H9 (cell line): ENCODE measurements around the gene OR2A5. TPM values are rescaled to one million over a fixed set of nuclear protein-coding genes. Genes with fewer than 3 reads are reported as not detected.

ENCODE experiments used
- DNase-seq: peaks from one replicate; pipeline ENCODE4 v3.0.0-alpha.2; 2017
- H2AFZ ChIP-seq: one replicate; pipeline ENCODE4 v1.6.1; 2013; ENCODE audit warnings: mild to moderate bottlenecking, low read length, control low read depth, moderate library complexity
- H2AK5ac ChIP-seq: 2 replicates; pipeline ENCODE4 v1.6.1; 2013; ENCODE audit warnings: low read length, control low read depth, mixed read lengths; ENCODE audit not compliant: insufficient read length
- H2BK120ac ChIP-seq: one replicate; pipeline ENCODE4 v1.6.1; 2013; ENCODE audit warnings: low read depth, mild to moderate bottlenecking, low read length, control low read depth, inconsistent platforms; ENCODE audit not compliant: poor library complexity, severe bottlenecking
- H2BK12ac ChIP-seq: 2 replicates; pipeline ENCODE4 v1.6.1; 2013; ENCODE audit warnings: low read length, control low read depth, mixed read lengths, low read depth; ENCODE audit not compliant: insufficient read length
- H2BK15ac ChIP-seq: 2 replicates; pipeline ENCODE4 v1.6.1; 2013; ENCODE audit warnings: low read depth, low read length, control low read depth
- H2BK20ac ChIP-seq: one replicate; pipeline ENCODE4 v1.6.1; 2013; ENCODE audit warnings: low read depth, mild to moderate bottlenecking, low read length, control low read depth, inconsistent platforms; ENCODE audit not compliant: poor library complexity, severe bottlenecking
- H2BK5ac ChIP-seq: 2 replicates; pipeline ENCODE4 v1.6.1; 2013; ENCODE audit warnings: low read length, control low read depth, mixed read lengths; ENCODE audit not compliant: insufficient read length
- H3K14ac ChIP-seq: 2 replicates; pipeline ENCODE4 v1.6.1; 2013; ENCODE audit warnings: low read length, control low read depth; ENCODE audit not compliant: insufficient read depth
- H3K18ac ChIP-seq: 2 replicates; pipeline ENCODE4 v1.6.1; 2013; ENCODE audit warnings: low read depth, mild to moderate bottlenecking, mixed read lengths, low read length, control low read depth; ENCODE audit not compliant: insufficient read length
- H3K23ac ChIP-seq: 2 replicates; pipeline ENCODE4 v1.6.1; 2013; ENCODE audit warnings: low read length, control low read depth, mixed read lengths, low read depth; ENCODE audit not compliant: insufficient read length
- H3K23me2 ChIP-seq: 2 replicates; pipeline ENCODE4 v1.6.1; 2013; ENCODE audit warnings: low read depth, mild to moderate bottlenecking, mixed read lengths, low read length, control low read depth; ENCODE audit not compliant: insufficient read length, poor library complexity, severe bottlenecking
- H3K27ac ChIP-seq: 2 replicates; pipeline ENCODE4 v1.5.1; 2013; ENCODE audit warnings: low read length, control low read depth, mixed read lengths, low read depth; ENCODE audit not compliant: insufficient read length
- H3K27me3 ChIP-seq: 2 replicates; pipeline ENCODE4 v1.6.1; 2013; ENCODE audit warnings: low read length, control low read depth, inconsistent platforms; ENCODE audit not compliant: insufficient read depth
- H3K4ac ChIP-seq: 2 replicates; pipeline ENCODE4 v1.6.1; 2013; ENCODE audit warnings: low read depth, mild to moderate bottlenecking, control low read depth, inconsistent platforms, low read length, moderate library complexity
- H3K4me1 ChIP-seq: 2 replicates; pipeline ENCODE4 v1.6.1; 2013; ENCODE audit warnings: low read length, control low read depth, inconsistent platforms; ENCODE audit not compliant: insufficient read depth
- H3K4me2 ChIP-seq: 2 replicates; pipeline ENCODE4 v1.6.1; 2013; ENCODE audit warnings: low read length, control low read depth, mixed read lengths; ENCODE audit not compliant: insufficient read length, insufficient read depth
- H3K56ac ChIP-seq: 2 replicates; pipeline ENCODE4 v1.6.1; 2013; ENCODE audit warnings: low read depth, mild to moderate bottlenecking, mixed read lengths, low read length, control low read depth; ENCODE audit not compliant: insufficient read length
- H3K79me1 ChIP-seq: 2 replicates; pipeline ENCODE4 v1.6.1; 2013; ENCODE audit warnings: low read depth, mild to moderate bottlenecking, moderate library complexity, low read length, control low read depth, inconsistent platforms; ENCODE audit not compliant: insufficient read depth, poor library complexity, severe bottlenecking
- H3K79me2 ChIP-seq: 2 replicates; pipeline ENCODE4 v1.6.1; 2013; ENCODE audit warnings: low read length, control low read depth, inconsistent platforms; ENCODE audit not compliant: insufficient read depth
- H3K9ac ChIP-seq: 2 replicates; pipeline ENCODE4 v1.6.1; 2013; ENCODE audit warnings: low read length, control low read depth, mixed read lengths; ENCODE audit not compliant: insufficient read length; ENCODE audit errors: extremely low read depth
- H3K9me3 ChIP-seq: one replicate; pipeline ENCODE4 v1.6.1; 2013; ENCODE audit warnings: low read depth, low read length, inconsistent platforms; ENCODE audit not compliant: control insufficient read depth
- H3T11ph ChIP-seq: one replicate; pipeline ENCODE4 v1.6.1; 2013; ENCODE audit warnings: mild to moderate bottlenecking, low read length, control low read depth, inconsistent platforms
- H4K20me1 ChIP-seq: one replicate; pipeline ENCODE4 v1.6.1; 2013; ENCODE audit not compliant: control insufficient read depth, insufficient read length, insufficient read depth
- H4K5ac ChIP-seq: 2 replicates; pipeline ENCODE4 v1.6.1; 2013; ENCODE audit warnings: low read depth, mild to moderate bottlenecking, mixed read lengths, low read length, control low read depth; ENCODE audit not compliant: insufficient read length
- H4K8ac ChIP-seq: replicated peaks from 2 replicates; pipeline ENCODE4 v1.6.1; 2013; ENCODE audit warnings: low read length, control low read depth, mixed read lengths, low read depth; ENCODE audit not compliant: insufficient read length
- H4K91ac ChIP-seq: 2 replicates; pipeline ENCODE4 v1.6.1; 2013; ENCODE audit warnings: low read depth, mild to moderate bottlenecking, moderate library complexity, mixed read lengths, low read length, control low read depth; ENCODE audit not compliant: insufficient read length
- H3K27ac Mint-ChIP-seq, 3 experiments: 2 replicates in 2 of 3; 3 replicates in 1 of 3; pipeline ENCODE4 v1.8.0; 2020 to 2021; ENCODE audit warnings: mixed read lengths in 3 of 3, mild to moderate bottlenecking in 1 of 3, moderate library complexity in 1 of 3
- H3K27me3 Mint-ChIP-seq: 2 replicates; pipeline ENCODE4 v1.8.0; 2021; ENCODE audit warnings: low read depth, mild to moderate bottlenecking, moderate library complexity, mixed read lengths
- H3K36me3 Mint-ChIP-seq, 3 experiments: 2 replicates in 2 of 3; 3 replicates in 1 of 3; pipeline ENCODE4 v1.8.0; 2020 to 2021; ENCODE audit warnings: low read depth in 3 of 3, mixed read lengths in 3 of 3; ENCODE audit not compliant: insufficient read depth in 1 of 3
- H3K4me1 Mint-ChIP-seq, 2 experiments: 2 replicates each; pipeline ENCODE4 v1.8.0; 2020; ENCODE audit warnings: mixed read lengths in 2 of 2
- H3K4me3 Mint-ChIP-seq, 2 experiments: 2 replicates in 1 of 2; 3 replicates in 1 of 2; pipeline ENCODE4 v1.8.0; 2020 to 2021; ENCODE audit warnings: mild to moderate bottlenecking in 2 of 2, mixed read lengths in 2 of 2, moderate library complexity in 1 of 2
- H3K9me3 Mint-ChIP-seq, 2 experiments: 2 replicates in 1 of 2; 3 replicates in 1 of 2; pipeline ENCODE4 v1.8.0; 2020; ENCODE audit warnings: mild to moderate bottlenecking in 2 of 2, mixed read lengths in 2 of 2, moderate library complexity in 1 of 2
- CTCF ChIP-seq: fragments of 200-600 bp; sonication (generic); conservative IDR thresholded peaks from 3 replicates; pipeline ENCODE4 v1.8.0; 2021; ENCODE audit warnings: antibody characterized with exemption, mild to moderate bottlenecking
- WGBS: extraction: QIAGEN DNeasy Blood & Tissue Kit; methylation state at CpG from one replicate; pipeline ENCODE4 v1.1.7; 2013; ENCODE audit warnings: missing lambda C conversion rate, low lambda C conversion rate, mixed read lengths; ENCODE audit not compliant: insufficient read length; ENCODE audit errors: extremely low coverage; 5-methylcytosine and 5-hydroxymethylcytosine counted together
- total RNA-seq: library from RNA; stranded (reverse); gene quantifications from 2 replicates; pipeline ENCODE4 v1.2.1, GENCODE V29; 2021

OR2A5 gene
- total RNA-seq, 1 experiment from 2014 or later, result not detected

DNA sequence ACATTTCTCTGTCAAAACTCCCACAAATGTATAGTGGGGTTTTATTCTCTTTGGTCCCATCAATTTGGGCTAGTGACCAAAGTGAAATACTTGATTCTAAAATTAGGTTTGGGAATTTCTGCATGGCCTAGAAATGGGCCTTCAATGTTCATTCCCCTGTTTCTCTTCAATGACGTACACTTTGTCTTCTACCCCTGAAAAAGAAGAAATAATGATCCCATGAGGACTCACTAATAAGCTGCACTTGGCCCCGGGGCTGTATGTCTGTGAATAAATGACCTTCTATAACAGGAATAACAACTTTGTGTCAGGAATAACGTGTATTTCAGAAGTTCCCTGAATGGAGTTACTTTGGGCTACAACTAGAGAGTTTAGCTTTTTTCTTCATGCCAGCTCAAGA lies 28.4 kb upstream of the OR2A5 start:
- Histone ChIP-seq H3T11ph (no peak overlapping the region), H4K5ac (no peak overlapping the region), H3K9me3 (no peaks in the 10 kb centered on the region), H2BK15ac (no peak overlapping the region), H3K27me3 (no peaks in the 10 kb centered on the region), H3K4me1 (no peaks in the 10 kb centered on the region), H2BK5ac (no peak overlapping the region), H4K8ac (no peak overlapping the region), H3K4me2 (no peak overlapping the region), H4K20me1 (no peaks in the 10 kb centered on the region), H3K9ac (no peak overlapping the region), H3K27ac (no peak overlapping the region), H3K79me2 (no peaks in the 10 kb centered on the region), H4K91ac (no peak overlapping the region), H2BK120ac (no peak overlapping the region), H3K23ac (no peak overlapping the region), H2AFZ (no peak overlapping the region), H3K14ac (no peak overlapping the region), H3K23me2 (no peaks in the 10 kb centered on the region), H3K4ac (no peak overlapping the region), H3K56ac (no peak overlapping the region), H2BK20ac (no peak overlapping the region), H2BK12ac (no peak overlapping the region), H3K18ac (no peak overlapping the region), H2AK5ac (no peak overlapping the region), H3K79me1 (no peaks in the 10 kb centered on the region)
- Mint-ChIP-seq H3K36me3 (no peaks in the 10 kb centered on the region; a peak in 1 of 7 replicates), H3K4me3 (no peak overlapping the region), H3K9me3 (peaks cover 0 to under 1% of the 10 kb centered on the region in 2 experiments; a peak in 4 of 5 replicates), H3K4me1 (peaks cover 6 to 10% of the 10 kb centered on the region in 2 experiments; a peak in 3 of 4 replicates), H3K27ac (no peak overlapping the region), H3K27me3 (no peaks in the 10 kb centered on the region)
- WGBS, result no CpG with 5 or more reads among the region's 3 CpGs
- no peak for TF ChIP-seq CTCF
- no peak for DNase-seq
